NCI-H1436 (cell line): ENCODE measurements around the gene LRRC56.

Experiments used
- DNase-seq: peaks from one replicate; lab custom pipeline; 2025; lab: John Stamatoyannopoulos, UW

LRRC56 gene

GRCh38 chr11:520428-521176, 16.7 kb upstream of the LRRC56 start:
- no peak for DNase-seq

DNA sequence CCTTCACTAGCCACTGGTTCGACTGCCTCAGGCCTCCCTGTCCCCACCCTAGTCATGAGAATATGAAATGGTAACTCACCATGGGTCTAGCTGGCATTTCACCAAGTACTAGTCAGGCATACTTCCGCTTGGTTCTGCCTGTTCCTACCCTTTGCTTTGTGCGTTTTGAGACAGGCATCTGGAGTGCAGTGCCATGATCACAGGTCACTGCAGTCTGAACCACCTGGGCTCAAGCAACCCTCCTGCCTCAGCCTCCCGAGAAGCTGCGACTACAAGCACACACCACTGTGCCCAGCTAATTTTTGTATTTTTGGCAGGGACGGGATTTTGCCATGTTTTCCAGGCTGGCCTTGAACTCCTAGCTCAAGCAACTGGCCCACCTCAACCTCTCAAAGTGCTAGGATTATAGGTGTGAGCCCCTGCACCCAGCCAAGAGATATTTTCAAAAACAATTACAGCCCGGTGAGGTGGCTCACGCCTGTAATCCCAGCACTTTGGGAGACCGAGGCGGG, 16.1 kb upstream of the LRRC56 start:
- no peak for DNase-seq

- no peak for DNase-seq
Observed at GRCh38 chr11:526192-526591, 11.1 kb upstream of the LRRC56 start.

- no peak for DNase-seq
Observed at GRCh38 chr11:528166-528814, 9.0 kb upstream of the LRRC56 start.

DNA sequence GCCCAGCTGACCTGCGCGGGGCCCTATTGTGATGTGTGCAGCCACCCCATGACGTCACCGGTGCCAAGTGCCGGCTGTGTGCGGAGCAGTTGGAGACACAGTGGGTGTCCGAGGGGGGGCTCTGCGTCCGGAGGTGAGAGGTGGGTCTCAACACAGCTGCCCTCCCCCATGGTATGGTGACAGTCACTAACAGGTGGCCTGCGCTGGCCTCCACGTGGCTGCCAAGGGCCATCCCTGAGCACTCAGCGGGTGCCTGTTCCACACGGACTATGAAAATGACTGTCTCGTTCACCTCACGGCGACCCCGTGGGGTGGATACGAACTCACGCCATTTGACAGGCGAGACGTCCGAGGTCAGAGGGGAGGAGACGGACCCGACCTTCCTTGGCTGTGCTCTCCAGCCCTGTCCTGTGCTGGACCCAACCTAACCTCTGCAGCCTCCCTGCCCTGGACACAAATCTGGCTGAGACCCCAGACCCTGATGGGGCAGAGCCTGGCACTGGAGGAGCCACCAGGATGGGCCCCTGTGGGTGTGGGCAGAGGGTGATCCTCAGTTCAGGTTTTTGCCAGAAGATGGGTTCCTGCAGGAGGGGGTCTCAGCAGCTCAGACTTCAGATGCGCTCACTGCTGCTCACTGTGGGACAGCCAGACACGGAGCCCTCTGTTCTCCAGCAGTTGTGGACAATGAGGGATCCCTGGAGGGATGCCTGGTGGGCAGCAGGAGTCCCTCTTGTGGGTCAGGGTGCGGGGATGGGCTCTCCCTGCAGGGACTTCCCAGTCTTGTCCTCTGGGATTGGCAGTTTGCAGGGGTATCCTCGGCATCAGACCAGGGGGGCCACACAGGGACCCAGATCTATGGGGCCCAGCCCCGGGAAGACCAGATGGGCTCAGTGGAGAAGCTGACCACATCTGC, 8.3 kb upstream of the LRRC56 start:
- DNase-seq = no peak

DNA sequence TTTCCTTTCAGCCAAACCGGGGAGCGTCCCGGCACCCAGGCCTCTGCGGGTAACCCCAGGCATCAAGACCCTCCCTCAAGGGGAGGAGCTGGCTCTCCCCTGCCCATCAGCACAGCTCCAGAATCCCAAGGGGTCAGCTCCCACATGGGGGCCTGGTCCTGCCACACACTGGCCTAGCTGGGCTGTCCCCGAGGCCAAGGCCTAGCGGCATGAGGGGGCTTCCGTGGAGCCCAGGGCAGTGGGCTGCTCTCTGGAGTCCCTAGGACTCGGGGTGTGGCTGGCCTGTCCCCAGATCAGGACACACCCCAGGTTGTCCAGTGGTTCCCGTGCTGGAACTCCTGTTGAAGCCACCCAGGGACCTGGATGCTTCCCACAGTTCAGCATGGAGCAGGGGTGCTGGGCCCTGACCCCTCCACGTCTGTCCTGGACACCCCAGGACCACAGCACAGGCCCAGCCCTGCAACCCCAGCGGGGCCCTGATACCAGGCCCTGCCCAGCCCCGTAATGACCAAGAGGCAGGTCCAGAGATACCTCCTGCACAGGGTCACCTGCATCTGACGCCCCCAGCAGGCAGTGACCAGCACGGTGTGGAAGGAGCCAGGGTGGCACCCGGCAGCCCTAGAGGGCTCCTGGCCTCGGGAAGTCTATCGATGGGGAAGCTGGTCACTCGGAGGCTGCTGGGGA, 7.5 kb upstream of the LRRC56 start:
- DNase-seq = no peak

GRCh38 chr11:530960-531831, 6.1 kb upstream of the LRRC56 start:
- DNase-seq = no peak

- DNase-seq = no peak
Observed at GRCh38 chr11:531919-532526, 5.3 kb upstream of the LRRC56 start.

GRCh38 chr11:532527-532985, 4.8 kb upstream of the LRRC56 start:
- DNase-seq = no peak

DNA sequence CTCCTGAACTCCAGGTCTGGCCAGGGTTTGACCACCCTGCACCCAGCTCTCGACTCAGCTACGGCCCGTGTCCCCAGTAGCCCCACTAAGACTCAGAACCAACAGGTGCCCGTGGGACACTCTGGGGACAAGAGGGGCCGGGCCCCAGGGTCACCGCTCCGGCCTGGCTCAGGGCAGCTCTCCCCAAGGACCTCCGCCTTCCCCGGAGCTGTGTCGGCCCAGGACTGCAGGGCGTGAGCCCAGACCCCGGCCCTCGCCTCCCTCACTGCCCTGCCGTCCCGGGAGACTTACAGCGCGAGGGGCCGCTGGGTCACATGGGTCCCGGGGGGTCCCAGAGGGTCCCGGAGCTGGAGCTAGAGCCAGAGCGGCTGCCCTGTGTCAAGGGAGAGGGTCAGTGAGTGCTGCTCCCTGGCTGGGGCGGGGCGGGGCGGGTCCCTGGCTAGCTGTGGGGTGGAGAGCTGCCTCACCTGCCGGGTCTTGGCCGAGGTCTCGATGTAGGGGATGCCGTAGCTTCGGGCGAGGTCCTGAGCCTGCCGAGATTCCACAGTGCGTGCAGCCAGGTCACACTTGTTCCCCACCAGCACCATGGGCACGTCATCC, 4.2 kb upstream of the LRRC56 start:
- DNase-seq = no peak

DNA sequence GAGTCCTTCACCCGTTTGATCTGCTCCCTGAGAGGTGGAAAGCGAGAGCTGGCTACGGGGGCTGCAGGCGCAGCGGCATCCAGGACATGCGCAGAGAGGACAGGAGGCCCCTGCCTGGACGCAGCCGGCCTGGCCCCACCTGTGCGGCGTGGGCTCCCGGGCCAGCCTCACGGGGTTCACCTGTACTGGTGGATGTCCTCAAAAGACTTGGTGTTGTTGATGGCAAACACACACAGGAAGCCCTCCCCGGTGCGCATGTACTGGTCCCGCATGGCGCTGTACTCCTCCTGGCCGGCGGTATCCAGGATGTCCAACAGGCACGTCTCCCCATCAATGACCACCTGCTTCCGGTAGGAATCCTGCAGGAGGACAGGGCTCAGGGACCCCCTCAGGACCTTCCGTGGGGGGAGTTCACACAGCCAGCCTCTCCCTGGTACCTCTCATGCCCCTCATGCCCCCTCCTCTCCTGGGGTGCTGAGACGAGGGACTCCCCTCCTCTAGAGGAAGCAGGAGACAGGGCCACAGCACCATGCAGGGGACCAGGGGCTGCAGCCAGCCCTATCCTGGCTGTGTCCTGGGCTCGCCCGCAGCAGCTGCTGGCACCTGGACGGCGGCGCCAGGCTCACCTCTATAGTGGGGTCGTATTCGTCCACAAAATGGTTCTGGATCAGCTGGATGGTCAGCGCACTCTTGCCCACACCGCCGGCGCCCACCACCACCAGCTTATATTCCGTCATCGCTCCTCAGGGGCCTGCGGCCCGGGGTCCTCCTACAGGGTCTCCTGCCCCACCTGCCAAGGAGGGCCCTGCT, 3.5 kb upstream of the LRRC56 start:
- no peak for DNase-seq

GRCh38 chr11:534396-535209, 2.7 kb upstream of the LRRC56 start:
- DNase-seq = peak; percentile 25

DNA sequence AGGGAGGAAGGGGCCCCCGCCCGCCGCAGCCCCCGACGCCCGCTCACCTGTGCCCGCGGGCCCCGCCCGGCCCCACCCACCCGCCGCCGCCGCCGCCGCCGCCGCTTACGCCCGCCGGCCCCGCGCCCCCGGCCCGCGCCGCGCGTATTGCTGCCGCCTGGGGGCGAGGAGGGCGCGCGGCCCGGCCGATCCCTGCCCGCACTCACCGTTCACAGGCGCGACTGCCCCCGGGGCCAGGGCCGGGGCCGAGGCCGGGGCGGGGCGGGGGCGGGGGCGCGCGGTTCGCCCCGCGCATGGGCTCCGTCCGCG, 2.2 kb upstream of the LRRC56 start:
- no peak for DNase-seq

DNA sequence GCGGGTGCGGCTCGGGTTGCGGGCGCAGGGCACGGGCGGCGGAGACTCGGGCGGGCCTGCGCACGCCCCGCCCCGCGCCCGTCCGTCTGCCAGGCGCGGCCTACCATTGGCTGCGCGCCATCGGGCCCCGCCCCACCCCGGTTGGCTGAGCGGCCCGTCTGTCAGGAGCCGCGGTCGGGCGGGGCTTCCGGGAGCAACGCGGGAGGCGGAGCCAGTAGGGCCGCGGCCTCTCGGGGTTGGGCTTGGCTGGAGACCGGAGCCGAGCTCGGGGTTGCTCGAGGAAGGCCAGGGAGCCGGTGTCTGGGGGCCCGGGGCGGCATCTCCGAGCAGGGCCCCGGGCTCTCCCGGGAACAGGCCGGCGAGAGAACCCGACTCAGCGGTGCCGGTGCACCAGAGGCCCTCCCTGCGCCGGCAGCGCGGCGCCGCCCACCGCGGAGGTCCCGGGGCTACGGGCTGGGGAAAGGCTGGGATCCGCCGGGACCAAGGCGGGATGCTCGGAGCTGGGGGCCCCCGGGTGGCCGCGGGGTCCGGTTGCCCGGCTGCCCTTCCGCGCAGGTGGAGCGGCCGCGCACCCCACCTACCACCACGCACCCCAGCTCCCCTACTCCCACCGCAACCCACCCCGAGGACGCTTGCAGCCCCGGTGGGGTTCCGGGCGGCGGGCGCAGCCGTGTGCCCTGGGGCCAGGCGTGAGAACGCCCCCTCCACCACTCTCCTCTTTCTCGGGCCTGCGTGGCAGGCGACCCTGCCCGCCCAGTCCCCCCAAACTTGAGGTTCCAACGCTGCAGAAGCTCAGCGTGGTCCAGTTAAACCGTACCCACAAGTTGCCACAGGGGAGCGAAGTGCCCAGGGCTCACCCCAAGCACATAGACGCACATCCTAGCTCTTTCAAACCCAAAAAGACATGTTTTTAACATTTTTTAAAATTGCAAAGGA, 1.5 kb upstream of the LRRC56 start, which contains the start of gene HRAS:
Gene HRAS (minus strand): TSS at position 58 of the 936 bp plus-strand sequence.
- DNase-seq = peak; percentile 93

DNA sequence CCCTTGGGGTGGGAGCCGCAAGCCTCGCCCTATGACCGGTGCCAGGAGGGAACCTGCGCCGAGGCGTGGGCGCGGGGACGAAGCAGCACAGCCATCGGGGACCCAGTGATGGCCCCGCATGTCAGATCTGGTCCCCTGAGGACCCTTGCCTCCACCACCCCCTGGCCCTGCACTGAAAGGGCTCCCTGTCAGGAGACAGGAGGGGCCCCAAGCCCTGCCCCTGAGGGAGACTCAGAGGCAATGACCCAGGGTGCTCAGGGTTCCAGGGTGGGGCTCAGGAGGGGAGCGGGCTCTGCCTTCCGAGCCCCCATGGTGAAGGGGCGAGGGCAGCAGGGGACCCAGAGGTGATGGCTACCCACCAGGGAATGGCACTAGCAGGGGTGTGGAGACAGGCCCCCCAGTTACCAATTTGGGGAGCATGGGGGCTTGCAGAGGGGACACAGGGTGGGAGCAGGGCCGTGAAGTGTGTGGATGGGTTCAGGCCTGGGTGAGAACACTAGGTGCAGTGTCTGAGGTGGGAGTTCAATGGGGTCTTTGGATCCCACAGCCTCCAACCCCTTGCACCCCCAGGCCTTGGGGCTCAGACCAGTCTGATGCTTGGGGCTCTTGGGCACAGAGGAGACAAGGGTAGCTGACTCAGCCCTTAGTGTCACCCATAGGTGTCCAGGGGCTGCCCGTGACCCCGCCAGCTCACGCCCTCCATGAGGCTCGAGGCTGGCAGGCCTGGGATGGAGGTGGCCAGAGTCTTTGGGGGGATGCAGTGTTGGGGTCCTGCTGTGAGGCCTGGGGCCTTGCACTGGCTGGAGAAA, 499 bp downstream of the LRRC56 start:
- no peak for DNase-seq

- DNase-seq = no peak
Observed at GRCh38 chr11:538431-539051, 1.2 kb downstream of the LRRC56 start.
